Measurements from ENCODE around the gene ZNF521.
"Not testable (repeated sequence)": the region's sequence is repeated elsewhere in the genome, so short reads cannot be mapped to it uniquely, and the experiment has no call there.

ZNF521 gene

DNA sequence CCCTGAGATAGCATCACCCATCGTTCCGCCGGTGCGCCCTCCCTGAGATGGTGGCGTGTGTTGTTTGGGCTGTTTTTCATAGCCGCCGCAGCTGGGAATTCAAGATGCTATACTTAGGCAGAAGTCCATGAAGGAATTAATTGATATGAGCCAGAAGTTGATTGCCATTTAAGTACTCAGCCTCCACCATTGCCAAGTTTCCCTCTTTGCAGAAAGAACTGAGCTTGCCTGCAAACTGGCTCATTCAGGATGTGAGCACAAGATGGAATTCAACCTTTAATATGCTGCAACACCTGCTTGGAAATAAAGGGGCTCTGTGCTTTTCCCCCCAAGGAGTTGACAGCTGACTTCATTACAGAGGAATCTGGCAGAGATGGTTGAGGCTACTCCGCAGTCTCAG is 295.5 kb downstream of the ZNF521 start:
- DNase-seq (no peak), ATAC-seq (replicated peaks) (no peak)
- no peak overlapping the region for H3K27ac Mint-ChIP-seq
- H3K27me3 Mint-ChIP-seq: no peaks in the 10 kb centered on the region
- no peaks in the 10 kb centered on the region for H3K9me3 Mint-ChIP-seq
- no peak overlapping the region for H3K4me3 Mint-ChIP-seq
- no peaks in the 10 kb centered on the region for H3K4me1 Mint-ChIP-seq
- no peaks in the 10 kb centered on the region for H3K36me3 Mint-ChIP-seq

DNA sequence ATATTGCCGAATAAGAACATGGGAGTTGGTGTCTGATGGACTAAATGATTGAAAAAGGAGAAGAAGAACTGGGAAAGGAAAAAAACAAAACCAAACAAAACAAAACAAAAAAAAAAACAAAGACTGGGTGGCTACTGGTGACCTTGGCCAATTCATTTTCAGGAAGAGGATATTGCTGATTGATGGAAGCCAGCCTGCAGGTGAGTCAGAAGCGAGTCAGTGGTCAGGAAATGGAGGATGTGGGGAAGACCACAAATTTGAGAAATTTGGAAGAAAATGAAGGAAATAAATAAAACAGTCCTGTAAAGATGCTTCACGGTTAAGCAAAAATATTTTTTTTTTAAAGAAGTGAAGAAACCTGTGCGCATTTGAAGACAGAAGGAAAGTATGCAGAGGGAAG is 296.9 kb downstream of the ZNF521 start:
- DNase-seq (no peak), ATAC-seq (replicated peaks) (no peak)
- Mint-ChIP-seq H3K27me3 (no peaks in the 10 kb centered on the region), H3K36me3 (no peaks in the 10 kb centered on the region), H3K4me3 (no peak overlapping the region), H3K9me3 (no peaks in the 10 kb centered on the region), H3K4me1 (no peaks in the 10 kb centered on the region), H3K27ac (no peak overlapping the region)

DNA sequence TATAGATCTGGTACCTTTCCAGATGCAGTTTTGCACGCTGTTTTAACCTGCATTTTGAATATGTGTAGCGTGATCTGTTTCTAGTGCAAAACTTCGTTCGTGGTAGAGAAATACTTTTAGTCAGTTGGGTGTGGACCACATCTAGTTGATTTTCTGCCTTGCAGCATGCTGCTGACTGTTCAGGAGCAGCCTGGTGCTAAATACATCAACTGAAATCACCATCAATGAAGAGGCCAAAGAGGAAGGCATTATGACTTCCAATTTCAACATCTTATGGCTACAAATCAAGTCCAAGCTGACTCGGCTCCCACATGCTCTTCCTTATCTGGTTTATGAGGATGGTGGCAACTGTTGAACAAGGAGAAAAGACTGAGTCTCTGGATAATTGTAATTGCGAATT is 298.5 kb downstream of the ZNF521 start:
- Mint-ChIP-seq H3K27me3 (no peaks in the 10 kb centered on the region), H3K36me3 (no peaks in the 10 kb centered on the region), H3K27ac (no peak overlapping the region), H3K4me1 (no peaks in the 10 kb centered on the region), H3K9me3 (no peaks in the 10 kb centered on the region), H3K4me3 (no peak overlapping the region)
- ATAC-seq (replicated peaks): no peak
- no peak for DNase-seq

DNA sequence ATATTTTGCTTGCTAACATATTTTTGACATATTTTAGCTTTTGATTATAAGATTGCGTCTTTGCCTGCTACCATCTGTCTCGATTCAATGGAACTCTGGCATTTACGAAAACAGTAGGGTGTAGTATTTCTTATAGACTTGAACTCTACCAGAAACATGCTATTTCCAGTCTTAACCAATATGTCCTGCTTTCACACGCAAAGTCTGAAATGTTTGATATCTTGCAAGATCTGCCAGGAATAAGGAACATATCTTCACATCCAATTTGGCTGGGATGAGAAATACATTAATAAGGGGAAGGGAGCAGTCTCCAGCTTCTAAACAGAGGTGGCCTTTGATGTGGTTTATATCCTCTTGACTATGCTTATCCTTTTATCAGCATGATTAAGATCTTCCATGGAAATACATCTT is 299.4 kb downstream of the ZNF521 start:
- Mint-ChIP-seq H3K36me3 (no peaks in the 10 kb centered on the region), H3K27ac (no peak overlapping the region), H3K4me3 (no peak overlapping the region), H3K9me3 (no peaks in the 10 kb centered on the region), H3K4me1 (no peaks in the 10 kb centered on the region), H3K27me3 (no peaks in the 10 kb centered on the region)
- no peak for ATAC-seq (replicated peaks)
- DNase-seq: no peak

DNA sequence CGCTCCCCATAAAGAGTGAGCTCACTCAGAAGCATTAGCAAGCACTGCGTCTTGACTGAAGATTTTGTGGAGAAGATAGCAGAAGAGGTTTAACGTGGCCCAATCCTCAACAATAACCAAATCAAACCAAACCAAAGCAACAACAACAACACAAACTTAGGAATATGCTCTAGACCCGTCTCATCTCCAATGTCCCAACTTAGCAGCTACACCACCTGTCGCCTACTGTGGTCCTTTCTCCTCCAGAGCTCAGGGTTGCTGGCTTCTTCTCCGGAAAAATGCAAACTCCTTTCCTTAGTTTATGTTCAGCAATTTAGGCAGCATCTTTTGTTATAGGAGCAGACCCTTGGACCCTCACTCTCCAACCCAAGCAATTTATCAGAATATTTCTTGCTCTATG is 301.4 kb downstream of the ZNF521 start:
- Mint-ChIP-seq H3K36me3 (no peaks in the 10 kb centered on the region), H3K27me3 (no peaks in the 10 kb centered on the region), H3K4me1 (no peaks in the 10 kb centered on the region), H3K4me3 (no peak overlapping the region), H3K27ac (no peak overlapping the region), H3K9me3 (no peaks in the 10 kb centered on the region)
- ATAC-seq (replicated peaks) (no peak), DNase-seq (no peak)

DNA sequence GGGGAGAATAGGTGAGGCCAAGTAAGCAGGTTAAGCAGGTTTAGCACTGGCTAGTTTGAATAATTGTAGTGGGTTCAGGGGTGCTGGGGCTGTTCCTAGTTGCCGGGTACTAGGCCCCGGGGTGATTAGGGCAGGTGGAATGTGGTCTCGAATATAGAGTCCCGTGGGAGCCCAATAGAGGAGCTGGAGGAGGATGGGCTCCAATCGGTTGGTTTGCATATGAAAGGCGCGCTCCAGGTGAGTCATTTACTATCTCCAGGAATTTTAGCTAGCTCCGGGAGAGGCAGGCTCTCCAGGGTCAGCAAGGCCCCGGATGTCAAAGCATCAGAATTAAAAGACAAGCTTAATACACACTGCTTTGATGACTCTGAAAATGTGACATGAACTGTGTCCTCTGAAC is 304.0 kb downstream of the ZNF521 start:
- no peak for ATAC-seq (replicated peaks)
- DNase-seq: no peak
- Mint-ChIP-seq H3K9me3 (no peaks in the 10 kb centered on the region), H3K27ac (no peak overlapping the region), H3K4me3 (no peak overlapping the region), H3K36me3 (no peaks in the 10 kb centered on the region), H3K27me3 (peaks cover 10 to 13% of the 10 kb centered on the region in 2 donors), H3K4me1 (no peaks in the 10 kb centered on the region)

DNA sequence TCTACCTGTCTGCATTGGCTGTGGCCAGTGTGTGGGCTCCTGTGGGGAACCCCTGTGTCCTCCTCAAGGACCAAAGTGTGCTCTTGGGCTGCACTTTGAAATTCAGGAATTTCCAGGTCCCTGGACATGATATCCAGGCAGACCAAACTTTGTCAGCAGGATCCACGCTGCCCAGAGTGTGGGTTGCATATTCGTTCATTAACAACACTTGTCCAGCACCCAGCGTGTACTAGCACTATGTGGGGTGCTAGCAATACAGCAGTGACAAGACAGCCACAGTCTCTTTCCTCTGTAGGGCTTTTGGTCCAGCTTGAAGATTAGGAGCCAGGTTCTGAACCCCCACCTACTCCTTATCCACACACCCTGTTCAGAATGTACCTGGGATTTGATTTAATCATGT is 304.5 kb downstream of the ZNF521 start:
- ATAC-seq (replicated peaks) (no peak), DNase-seq (no peak)
- Mint-ChIP-seq H3K4me1 (no peaks in the 10 kb centered on the region), H3K9me3 (no peaks in the 10 kb centered on the region), H3K36me3 (no peaks in the 10 kb centered on the region), H3K4me3 (no peak overlapping the region), H3K27me3 (peaks cover 13 to 15% of the 10 kb centered on the region in 2 donors), H3K27ac (no peak overlapping the region)

DNA sequence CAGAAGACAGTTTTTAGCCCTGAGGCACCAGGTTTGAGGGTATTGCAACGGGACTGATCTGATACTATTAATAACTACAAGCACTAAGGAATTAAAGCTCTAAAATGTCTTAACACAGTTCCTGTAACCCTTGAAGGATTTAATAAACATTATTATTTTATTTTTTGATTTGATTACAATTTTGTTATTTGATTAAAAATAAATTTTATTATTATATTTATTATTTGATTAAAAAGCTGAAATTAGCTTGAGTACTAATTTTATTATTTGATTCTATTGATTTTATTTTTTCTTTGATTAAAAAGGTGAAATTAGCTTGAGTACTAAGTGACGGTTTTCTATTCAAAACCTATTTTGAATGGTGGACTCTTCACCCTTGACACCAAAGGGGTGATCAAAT is 307.3 kb downstream of the ZNF521 start:
- Mint-ChIP-seq H3K27ac (no peak overlapping the region), H3K9me3 (no peaks in the 10 kb centered on the region), H3K4me3 (no peak overlapping the region), H3K36me3 (no peaks in the 10 kb centered on the region), H3K27me3 (peaks cover 17% of the 10 kb centered on the region in 2 donors), H3K4me1 (no peaks in the 10 kb centered on the region)
- DNase-seq (no peak), ATAC-seq (replicated peaks) (no peak)

DNA sequence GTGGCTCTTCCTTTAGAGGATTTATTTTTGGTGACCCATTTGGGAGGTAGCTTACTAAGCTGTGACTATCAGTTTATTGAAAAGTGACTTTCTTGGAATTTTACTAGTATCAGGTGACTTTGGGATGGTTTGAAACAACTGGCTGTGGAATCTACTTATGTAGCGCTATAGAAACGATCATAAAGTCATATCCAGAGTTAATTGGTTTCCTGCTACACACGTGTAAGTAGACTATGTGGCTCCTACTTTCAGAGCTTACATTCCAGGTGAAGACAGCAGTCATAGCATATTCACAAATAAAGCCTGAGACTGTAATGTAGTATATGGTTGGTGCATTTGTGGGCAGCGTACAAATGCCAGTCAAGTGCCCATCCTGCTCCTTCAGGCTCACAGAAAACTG is 308.9 kb downstream of the ZNF521 start:
- ATAC-seq (replicated peaks) (no peak), DNase-seq (no peak)
- Mint-ChIP-seq H3K27me3 (peaks cover 17% of the 10 kb centered on the region in 2 donors), H3K4me3 (no peak overlapping the region), H3K4me1 (no peaks in the 10 kb centered on the region), H3K9me3 (no peaks in the 10 kb centered on the region), H3K27ac (no peak overlapping the region), H3K36me3 (no peaks in the 10 kb centered on the region)

DNA sequence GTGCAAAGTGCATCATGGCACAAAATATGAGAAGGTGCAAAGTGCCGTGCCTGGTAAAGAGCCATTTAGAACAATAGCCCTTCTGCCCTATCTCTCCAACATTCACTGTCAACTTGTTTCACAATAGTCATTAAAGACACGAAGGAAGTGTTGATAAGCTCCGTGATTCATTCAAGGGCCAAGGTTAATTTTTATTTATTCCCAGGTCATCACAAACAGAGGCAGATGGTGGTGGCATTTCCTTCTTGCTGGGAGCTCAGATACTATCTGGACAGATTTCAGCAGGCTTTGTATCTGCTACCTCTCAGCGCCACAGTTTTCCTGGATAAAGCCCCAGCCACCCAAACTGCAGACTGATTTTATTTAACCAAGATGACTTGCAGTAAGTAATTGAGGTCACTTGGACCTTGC is 309.3 kb downstream of the ZNF521 start:
- ATAC-seq (replicated peaks) (no peak), DNase-seq (no peak)
- no peaks in the 10 kb centered on the region for H3K36me3 Mint-ChIP-seq
- H3K27me3 Mint-ChIP-seq: peaks cover 17% of the 10 kb centered on the region in 2 donors
- no peak overlapping the region for H3K27ac Mint-ChIP-seq
- no peaks in the 10 kb centered on the region for H3K4me1 Mint-ChIP-seq
- H3K4me3 Mint-ChIP-seq: no peak overlapping the region
- H3K9me3 Mint-ChIP-seq: no peaks in the 10 kb centered on the region

DNA sequence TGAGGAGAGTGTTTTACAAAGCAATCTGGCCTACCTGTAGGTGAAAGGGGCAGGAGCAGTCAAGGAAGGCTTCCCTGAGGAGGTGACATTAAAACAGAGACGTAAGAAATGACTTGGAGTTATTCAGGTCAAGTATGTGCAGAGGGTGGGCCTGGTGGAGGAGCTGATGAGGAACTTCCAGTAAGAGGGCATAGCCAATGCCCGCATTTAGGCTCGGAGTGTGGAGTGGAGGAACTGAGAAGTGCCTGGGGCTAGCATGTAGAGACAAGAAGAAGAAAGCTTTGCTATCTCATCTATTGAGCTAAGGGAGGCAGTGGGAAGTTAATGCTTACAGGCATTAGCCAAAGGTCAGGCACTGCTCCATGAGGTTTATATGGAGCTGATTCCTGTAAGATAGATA is 312.2 kb downstream of the ZNF521 start:
- H3K27ac Mint-ChIP-seq: no peak overlapping the region
- no peaks in the 10 kb centered on the region for H3K9me3 Mint-ChIP-seq
- H3K27me3 Mint-ChIP-seq: peaks cover 17 to 23% of the 10 kb centered on the region in 2 donors
- ATAC-seq (replicated peaks) (no peak), DNase-seq (no peak)
- no peak overlapping the region for H3K4me3 Mint-ChIP-seq
- H3K4me1 Mint-ChIP-seq: no peaks in the 10 kb centered on the region
- no peaks in the 10 kb centered on the region for H3K36me3 Mint-ChIP-seq

DNA sequence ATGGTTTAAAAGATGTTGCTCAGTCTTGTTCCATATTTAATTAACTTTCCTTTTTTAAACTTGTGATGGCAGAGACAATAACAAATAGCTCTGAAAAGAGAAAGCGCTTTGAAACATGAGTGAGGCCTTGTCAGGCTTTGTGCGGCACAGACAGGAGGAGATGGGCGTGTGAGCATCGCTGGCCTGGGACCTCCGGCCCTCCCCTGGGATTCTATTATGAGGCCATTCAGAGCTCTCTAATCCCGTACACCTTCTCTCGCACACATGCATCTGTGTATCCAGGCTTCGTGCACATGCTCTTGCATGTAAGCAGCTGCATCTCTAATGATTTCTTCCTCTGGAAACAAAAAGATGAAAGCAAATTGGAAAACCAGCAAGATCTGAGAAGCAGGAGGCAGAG is 313.7 kb downstream of the ZNF521 start:
- no peaks in the 10 kb centered on the region for H3K36me3 Mint-ChIP-seq

DNA sequence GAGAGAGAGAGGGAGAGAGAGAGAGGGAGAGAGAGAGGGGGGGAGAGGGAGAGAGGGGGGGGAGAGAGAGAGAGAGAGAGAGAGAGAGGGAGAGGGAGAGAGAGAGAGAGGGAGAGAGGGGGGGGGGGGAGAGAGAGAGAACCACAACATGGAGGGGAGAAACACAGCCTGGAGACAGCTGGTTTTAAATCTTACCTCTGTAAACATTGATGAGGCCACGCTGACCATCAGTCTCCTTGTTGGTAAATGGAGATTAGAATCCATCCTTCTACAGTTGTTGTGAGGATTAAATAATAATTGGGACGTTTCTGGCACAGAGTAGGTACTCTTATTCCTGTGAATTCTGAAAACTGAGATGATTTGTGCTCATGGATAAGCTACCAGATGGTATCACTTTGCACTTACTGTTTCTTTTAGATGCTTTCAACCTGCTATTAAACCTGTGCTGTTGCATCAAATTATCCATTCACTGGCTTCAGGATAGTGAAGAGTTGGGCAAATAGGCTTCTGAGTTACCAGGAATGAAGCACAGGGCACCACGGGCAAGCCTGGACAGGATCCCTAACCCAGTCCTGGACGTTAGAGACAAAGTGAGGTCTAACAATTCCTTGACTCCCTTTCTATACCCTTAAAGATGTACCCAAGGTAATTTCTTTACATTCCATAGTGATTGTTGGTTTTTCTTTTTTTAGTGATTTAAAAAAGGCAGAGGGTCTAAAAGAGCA is 318.1 kb downstream of the ZNF521 start:
- Mint-ChIP-seq H3K27ac (no peak overlapping the region), H3K4me1 (no peaks in the 10 kb centered on the region), H3K9me3 (peaks cover 1 to 9% of the 10 kb centered on the region in 2 donors), H3K36me3 (no peaks in the 10 kb centered on the region), H3K4me3 (no peak overlapping the region), H3K27me3 (peaks cover 0 to 25% of the 10 kb centered on the region in 2 donors)
- DNase-seq (no peak), ATAC-seq (replicated peaks) (no peak)

More for the DNA sequence above, 313.7 kb downstream of the ZNF521 start:
- Mint-ChIP-seq H3K4me3 (no peak overlapping the region), H3K27ac (no peak overlapping the region), H3K9me3 (no peaks in the 10 kb centered on the region), H3K27me3 (peaks cover 6 to 15% of the 10 kb centered on the region in 2 donors), H3K4me1 (no peaks in the 10 kb centered on the region)
- DNase-seq (no peak), ATAC-seq (replicated peaks) (no peak)

DNA sequence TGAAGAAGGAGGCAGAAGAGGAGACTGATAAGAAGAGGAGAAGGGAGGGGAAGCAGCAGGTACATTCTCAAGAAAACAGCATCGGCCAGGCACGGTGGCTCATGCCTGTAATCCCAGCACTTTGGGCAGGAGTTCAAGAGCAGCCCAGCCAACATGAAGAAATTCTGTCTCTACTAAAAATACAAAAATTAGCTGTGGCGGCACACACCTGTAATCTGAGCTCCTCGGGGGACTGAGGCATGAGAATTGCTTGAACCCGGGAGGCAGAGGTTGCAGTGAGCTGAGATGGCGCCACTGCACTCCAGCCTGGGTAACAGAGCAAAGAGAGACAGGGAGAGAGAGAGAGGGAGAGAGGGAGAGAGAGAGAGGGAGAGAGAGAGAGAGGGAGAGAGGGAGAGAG is 318.8 kb downstream of the ZNF521 start:
- not testable (repeated sequence) for DNase-seq; H3K36me3 Mint-ChIP-seq; H3K9me3 Mint-ChIP-seq; H3K4me1 Mint-ChIP-seq; H3K27ac Mint-ChIP-seq; H3K4me3 Mint-ChIP-seq; ATAC-seq (replicated peaks)
- H3K27me3 Mint-ChIP-seq: peaks cover 0 to 26% of the 10 kb centered on the region in 2 donors

DNA sequence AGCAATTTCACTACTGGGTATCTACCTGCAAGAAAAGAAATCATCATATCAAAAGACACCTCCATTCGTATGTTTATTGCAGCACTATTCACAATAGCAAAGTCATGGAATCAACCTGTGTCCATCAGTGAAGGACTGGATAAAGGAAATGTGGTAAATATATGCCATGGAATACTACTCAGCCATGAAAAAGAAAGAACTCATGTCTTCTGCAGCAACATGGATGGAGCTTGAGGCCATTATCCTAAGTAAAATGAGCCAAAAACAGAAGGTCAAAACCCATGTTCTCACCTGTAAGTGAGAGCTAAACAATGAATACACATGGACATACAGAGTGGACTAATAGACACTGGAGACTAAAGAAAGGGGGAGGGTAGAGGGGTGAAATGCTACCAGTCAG is 322.2 kb downstream of the ZNF521 start:
- Mint-ChIP-seq H3K27ac (no peak overlapping the region), H3K36me3 (no peaks in the 10 kb centered on the region), H3K4me3 (no peak overlapping the region), H3K9me3 (peaks cover 1 to 9% of the 10 kb centered on the region in 2 donors), H3K4me1 (no peaks in the 10 kb centered on the region), H3K27me3 (peaks cover 6 to 20% of the 10 kb centered on the region in 2 donors)
- DNase-seq: no peak
- ATAC-seq (replicated peaks): no peak

DNA sequence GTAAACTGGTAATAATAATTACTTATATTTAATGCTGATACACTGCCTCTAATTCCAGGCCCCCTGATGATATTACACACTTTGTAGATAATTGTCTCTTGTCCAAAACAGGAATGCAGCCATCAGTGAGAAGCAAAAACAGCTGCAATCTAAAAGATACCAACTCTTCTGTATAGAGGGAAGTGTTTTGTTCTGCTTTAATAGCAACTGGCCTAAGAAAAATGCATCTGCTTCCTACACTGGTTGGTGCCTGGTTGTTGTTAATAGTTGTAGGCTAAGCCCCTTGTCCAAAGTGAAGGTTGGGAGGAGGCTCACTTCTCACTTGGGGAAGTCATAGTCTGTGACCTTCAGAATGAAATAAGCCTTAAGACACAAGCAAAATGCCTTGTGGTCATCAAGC is 332.0 kb downstream of the ZNF521 start:
- Mint-ChIP-seq H3K4me1 (no peaks in the 10 kb centered on the region), H3K27ac (no peak overlapping the region), H3K4me3 (no peak overlapping the region), H3K36me3 (no peaks in the 10 kb centered on the region), H3K27me3 (peaks cover 22 to 24% of the 10 kb centered on the region in 2 donors), H3K9me3 (peaks cover 3 to 4% of the 10 kb centered on the region in 2 donors)
- ATAC-seq (replicated peaks) (no peak), DNase-seq (no peak)
